ENCODE measurements around the gene SLC30A7. TPM values are rescaled to one million over a fixed set of nuclear protein-coding genes. Genes with fewer than 3 reads are reported as not detected.

The SLC30A7 gene, protein sequence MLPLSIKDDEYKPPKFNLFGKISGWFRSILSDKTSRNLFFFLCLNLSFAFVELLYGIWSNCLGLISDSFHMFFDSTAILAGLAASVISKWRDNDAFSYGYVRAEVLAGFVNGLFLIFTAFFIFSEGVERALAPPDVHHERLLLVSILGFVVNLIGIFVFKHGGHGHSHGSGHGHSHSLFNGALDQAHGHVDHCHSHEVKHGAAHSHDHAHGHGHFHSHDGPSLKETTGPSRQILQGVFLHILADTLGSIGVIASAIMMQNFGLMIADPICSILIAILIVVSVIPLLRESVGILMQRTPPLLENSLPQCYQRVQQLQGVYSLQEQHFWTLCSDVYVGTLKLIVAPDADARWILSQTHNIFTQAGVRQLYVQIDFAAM
- 32.6 TPM for total RNA-seq (2013)
- polyA plus RNA-seq (10 to 100 TPM in 2 of 3 donors, 1 to 10 TPM in 1; 9.2 to 23.3 (median 17.6) TPM), polyA minus RNA-seq (10.5 and 15.6 TPM in 2 replicates), total RNA-seq (88.9 to 184 (median 110) reads per million in 11 experiments)

DNA sequence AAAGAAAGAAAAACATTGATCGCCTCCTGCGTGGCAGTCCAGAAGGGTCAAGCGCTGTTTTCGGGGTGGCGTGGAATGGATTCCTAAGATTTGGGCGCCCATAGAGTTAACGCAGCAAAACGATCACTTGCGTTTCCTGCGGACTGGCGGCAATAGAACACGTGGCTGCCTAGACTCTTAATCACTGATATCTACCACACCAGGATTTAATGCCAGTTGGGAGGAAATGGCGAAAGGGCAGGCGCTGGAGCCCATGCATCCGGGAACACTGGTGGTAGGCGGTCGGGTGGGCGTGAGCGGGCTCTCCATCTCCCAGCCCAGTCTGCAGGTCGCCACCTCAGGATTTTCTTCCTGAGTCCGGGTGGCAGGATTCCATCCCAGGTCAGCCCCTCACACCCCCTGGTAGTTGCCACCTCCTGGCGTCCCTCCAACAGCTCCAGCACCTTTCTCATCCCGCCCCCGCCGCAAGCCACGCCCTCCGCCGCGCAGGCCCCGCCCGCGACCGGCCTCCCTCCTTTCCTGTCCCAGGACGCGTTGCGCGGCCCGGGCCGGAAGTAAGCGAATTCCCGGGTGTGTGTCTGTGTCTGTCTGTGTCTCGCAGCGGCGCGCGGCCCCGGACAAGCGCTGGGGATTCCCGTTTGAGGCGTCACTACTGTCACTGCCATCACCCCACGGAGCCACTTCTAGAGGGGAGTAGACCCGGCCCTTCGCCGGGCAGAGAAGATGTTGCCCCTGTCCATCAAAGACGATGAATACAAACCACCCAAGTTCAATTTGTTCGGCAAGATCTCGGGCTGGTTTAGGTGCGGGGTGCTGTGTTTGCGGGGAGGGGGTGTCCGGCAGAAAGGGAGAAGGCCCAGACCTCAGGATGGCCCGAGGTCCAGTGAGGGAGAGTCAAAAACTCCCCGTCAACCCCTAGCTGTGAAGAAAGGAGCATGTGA, at the start of gene SLC30A7:
TSS of gene SLC30A7 (plus strand) at position 551 of the 941 bp plus-strand sequence. CDS start at position 724, 173 bp downstream.
- Histone ChIP-seq H4K20me1 (ENCODE audit: insufficient read depth, low read length) (peaks cover 17% of the 10 kb centered on the region), H3K4me1 (ENCODE audit: control insufficient read depth in 1 of 2, insufficient read depth in 2 of 2, low read length in 2 of 2) (peaks cover 6 to 24% of the 10 kb centered on the region in 2 donors), H3K27me3 (ENCODE audit: control insufficient read depth in 2 of 2, insufficient read depth in 2 of 2, low read length in 2 of 2) (no peaks in the 10 kb centered on the region), H3K27ac (ENCODE audit: low read depth in 1 of 2, low read length in 2 of 2) (peak within 1 kb of the TSS; percentile 95 to 100), H3K79me2 (ENCODE audit: insufficient read depth, low read length) (peaks cover 44% of the 10 kb centered on the region), H3K4me3 (replicated peaks in 1 of 3; ENCODE audit: low read depth in 2 of 3, low read length in 3 of 3) (peak within 1 kb of the TSS; percentile 82 to 95 (median 86)), H3K9ac (ENCODE audit: insufficient read depth, low read length, poor library complexity, severe bottlenecking) (peak within 1 kb of the TSS; percentile 97), H2AFZ (ENCODE audit: insufficient read depth, low read depth, low read length, poor library complexity, severe bottlenecking) (peak within 1 kb of the TSS; percentile 93), H3K36me3 (replicated peaks in 1 of 2; ENCODE audit: control insufficient read depth in 1 of 2, insufficient read depth in 2 of 2, low read length in 2 of 2) (peaks cover 22 to 23% of the 10 kb centered on the region in 2 donors), H3K4me2 (replicated peaks; ENCODE audit: extremely low read depth, low read length, poor library complexity, severe bottlenecking) (peak within 1 kb of the TSS; percentile 97), H3K9me3 (replicated peaks in 1 of 2; ENCODE audit: control insufficient read depth in 1 of 2, insufficient read depth in 1 of 2, low read length in 2 of 2) (no peaks in the 10 kb centered on the region)
- Mint-ChIP-seq H3K27ac (peak within 1 kb of the TSS; percentile 95 to 100 (median 99)), H3K4me1 (peaks cover 25% of the 10 kb centered on the region), H3K27me3 (ENCODE audit: low read depth in 3 of 3) (peaks cover 0 to 3% (median 0%) of the 10 kb centered on the region in 3 donors), H3K9me3 (peaks cover 0 to 9% (median 0%) of the 10 kb centered on the region in 7 donors), H3K36me3 (peaks cover 21 to 23% of the 10 kb centered on the region in 2 donors), H3K4me3 (peak within 1 kb of the TSS; percentile 92 to 99)
- intact Hi-C loops (cut with micrococcal nuclease): loop anchor here in 1 of 2 donors (10.0 kb wide), 1 partner anchor 861 kb away; a partner anchor contains a TSS
- 0% methylated on average over 48 of the region's 62 CpGs for WGBS (ENCODE audit: insufficient coverage)
- TF ChIP-seq, protein P1, sequence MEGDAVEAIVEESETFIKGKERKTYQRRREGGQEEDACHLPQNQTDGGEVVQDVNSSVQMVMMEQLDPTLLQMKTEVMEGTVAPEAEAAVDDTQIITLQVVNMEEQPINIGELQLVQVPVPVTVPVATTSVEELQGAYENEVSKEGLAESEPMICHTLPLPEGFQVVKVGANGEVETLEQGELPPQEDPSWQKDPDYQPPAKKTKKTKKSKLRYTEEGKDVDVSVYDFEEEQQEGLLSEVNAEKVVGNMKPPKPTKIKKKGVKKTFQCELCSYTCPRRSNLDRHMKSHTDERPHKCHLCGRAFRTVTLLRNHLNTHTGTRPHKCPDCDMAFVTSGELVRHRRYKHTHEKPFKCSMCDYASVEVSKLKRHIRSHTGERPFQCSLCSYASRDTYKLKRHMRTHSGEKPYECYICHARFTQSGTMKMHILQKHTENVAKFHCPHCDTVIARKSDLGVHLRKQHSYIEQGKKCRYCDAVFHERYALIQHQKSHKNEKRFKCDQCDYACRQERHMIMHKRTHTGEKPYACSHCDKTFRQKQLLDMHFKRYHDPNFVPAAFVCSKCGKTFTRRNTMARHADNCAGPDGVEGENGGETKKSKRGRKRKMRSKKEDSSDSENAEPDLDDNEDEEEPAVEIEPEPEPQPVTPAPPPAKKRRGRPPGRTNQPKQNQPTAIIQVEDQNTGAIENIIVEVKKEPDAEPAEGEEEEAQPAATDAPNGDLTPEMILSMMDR (IDR thresholded peaks at IDR 0.05): no peak
- peak; percentile 88 to 96 (median 88) for DNase-seq
